Stimulated activated CD4-positive, alpha-beta T cell treated with anti-CD3 and anti-CD28 coated beads, Interleukin-12 subunit alpha, Interleukin-12 subunit beta, amount 100 ng/mL, for 4 hours (primary cell): ENCODE measurements around the gene SIVA1.
A peak's percentile ranks its signal among the peaks of the same experiment; 100 is the strongest.

Experiments
- DNase-seq: peaks from one replicate; pipeline ENCODE4 v3.0.0-alpha.2; 2020

Gene SIVA1

DNA sequence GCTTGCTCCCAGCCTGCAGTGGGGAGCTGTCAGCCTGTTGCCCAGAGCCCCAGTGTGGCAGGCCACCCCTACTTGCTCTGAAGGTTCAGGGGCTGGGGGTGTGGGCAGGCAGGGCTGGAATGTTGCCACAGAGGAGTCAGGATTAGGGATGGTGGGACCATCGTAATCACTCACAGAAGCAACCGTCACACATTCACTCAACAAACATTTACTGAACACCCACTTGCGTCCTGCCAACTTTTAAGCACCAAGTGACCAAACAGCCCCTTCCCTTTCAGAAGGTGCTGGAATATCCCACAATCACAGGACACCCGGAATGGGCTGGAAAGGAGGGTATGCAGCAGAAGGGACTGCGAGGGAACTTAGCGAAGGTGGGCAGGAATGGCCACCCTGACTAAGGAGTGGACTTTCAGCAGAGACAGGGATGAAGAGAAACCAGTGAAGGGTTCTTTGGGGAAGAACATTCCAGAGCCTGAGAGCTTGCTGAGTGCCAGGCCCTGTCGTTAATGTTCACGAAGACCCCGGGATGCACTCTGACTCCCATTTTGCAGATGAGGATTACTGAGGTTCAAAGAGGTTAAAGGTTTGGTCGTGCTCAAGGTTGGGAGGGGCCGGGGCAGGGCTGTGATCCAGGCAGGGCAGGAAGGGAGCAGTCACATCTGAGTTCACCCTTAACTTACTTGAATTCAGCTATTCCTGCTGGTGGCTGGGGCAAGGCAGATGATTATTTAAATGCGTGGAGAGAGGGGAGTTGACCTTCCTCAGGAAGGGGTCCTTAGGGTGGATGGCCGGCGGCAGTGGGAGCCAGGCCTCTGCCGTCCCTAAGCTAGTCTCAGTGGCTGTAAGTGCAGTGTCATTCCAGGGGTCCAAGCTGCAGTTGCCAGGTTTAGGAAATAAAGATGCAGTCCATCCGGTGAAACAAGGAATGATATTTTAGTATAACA is 45.6 kb downstream of the SIVA1 start:
- no peak for DNase-seq

GRCh38 chr14:104799244-104800014 is 46.5 kb downstream of the SIVA1 start:
- DNase-seq = no peak

DNA sequence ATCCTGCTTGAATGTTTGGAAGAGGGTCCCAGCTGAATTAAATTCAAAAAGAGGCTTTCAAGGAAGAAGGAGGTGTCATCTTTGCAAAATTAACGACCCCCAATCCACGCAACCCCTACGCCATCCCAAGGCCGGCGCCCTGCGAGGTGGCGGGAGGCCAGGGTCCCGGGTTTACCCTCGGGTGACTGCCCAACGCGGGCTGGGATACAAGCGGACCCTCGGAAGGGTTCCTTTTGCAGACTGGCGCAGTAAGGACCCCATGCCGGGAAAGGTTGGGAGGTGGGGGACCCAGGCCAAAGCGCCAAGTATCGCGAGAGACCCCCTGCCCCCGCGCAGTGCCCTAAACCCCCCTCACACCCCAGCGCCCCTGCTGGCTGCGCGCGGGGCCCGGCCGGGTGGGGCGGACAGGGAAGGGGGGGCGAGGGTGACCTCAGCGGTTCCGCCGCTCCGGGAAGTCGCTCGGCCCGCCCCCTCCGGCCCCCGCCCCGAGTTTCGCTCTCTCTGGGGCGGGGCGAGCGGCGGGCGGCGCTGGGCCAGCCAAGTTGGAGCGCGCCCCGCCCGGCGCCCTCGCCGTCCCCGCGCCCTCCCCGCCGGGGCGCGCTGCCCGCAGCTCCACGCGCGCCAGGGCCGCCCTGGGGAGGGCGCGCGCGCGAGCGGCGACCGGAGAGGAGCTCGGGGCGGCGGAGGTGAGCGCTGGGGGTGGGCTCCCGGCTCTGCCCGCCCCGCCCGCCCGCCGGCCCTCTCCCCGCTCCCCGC is 47.2 kb downstream of the SIVA1 start:
- DNase-seq = peak; percentile 85

- DNase-seq = peak; percentile 58
Observed at GRCh38 chr14:104800771-104801519, 48.0 kb downstream of the SIVA1 start, which contains the start of gene ZBTB42. ZBTB42 (plus strand) TSS chr14:104801101; CDS start chr14:104801198, 97 bp downstream.

- DNase-seq = no peak
Observed at GRCh38 chr14:104801520-104802393, 48.8 kb downstream of the SIVA1 start.

DNA sequence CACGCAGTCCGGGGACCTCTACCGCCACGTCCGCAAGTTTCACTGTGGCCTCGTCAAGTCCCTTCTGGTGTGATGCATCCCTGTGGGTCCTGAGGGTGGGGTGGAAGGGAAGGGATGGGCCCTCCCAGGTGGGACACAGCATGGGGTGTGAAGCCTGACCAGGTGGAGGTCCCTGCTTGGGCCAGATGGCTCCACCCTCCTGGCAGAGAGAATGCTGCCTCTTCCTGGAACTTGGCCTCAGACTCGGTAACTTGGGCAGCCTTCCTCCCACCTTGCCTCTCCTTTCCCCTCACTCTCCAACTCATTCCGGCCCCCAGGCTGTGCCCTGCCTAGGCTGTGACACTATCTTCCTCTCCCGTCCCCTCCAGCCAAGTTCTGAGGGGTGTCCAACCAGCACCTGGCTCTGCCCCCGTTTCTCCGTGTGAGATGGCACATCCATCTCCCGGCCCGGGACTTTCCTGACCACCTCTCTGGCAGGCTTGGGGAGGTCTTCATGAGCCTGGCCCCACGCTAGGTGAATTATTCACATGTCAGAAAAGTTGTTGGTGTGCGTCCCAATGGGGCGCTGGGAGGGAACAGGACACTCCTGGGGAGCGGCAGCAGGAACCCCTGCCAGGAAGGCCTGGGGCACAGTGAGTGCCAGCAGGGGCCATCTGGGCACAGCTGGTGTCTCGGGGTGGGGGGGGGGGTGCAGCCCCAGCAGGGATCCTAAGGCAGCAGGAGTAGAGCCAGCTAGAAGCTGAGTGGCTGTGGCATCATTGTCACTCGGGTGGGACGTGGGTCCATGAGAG is 49.6 kb downstream of the SIVA1 start:
- DNase-seq = no peak

GRCh38 chr14:104803280-104803911 is 50.4 kb downstream of the SIVA1 start:
- DNase-seq = no peak

- no peak for DNase-seq
Observed at GRCh38 chr14:104803912-104804410, 51.0 kb downstream of the SIVA1 start.

GRCh38 chr14:104804481-104805325 is 51.8 kb downstream of the SIVA1 start:
- no peak for DNase-seq

- no peak for DNase-seq
Observed at GRCh38 chr14:104805326-104805678, 52.4 kb downstream of the SIVA1 start.

DNA sequence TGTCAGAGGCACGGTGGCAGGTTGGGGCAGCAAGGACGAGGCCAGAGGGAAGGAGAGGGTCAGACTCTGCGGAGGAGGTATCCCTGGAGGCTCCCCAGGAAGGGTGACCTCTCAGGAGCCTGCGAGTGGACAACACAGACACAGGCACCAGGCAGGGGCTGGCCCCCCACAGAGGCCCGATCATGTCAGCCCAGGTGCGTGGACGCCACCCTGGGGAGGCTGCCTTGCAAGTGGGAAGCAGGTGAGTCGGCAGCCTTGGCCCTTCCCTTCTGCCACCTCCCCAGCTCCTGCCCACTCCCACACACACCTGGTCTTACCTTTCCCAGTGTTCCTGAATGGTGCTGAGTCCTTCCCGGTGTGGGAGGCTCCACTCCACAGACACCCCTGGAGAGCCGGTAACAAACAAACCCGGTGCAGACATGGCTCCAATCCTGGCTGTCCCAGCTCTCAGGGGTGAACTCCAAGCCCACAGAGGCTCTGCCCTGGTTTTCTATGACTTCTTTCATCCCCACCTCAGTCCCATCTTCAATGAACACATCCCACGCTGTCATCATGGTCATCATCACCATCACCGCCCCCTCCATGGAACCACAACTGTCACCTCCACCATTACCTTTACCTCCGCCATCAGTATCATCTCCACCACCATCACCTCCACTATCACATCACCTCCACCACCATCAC is 53.1 kb downstream of the SIVA1 start:
- no peak for DNase-seq

DNA sequence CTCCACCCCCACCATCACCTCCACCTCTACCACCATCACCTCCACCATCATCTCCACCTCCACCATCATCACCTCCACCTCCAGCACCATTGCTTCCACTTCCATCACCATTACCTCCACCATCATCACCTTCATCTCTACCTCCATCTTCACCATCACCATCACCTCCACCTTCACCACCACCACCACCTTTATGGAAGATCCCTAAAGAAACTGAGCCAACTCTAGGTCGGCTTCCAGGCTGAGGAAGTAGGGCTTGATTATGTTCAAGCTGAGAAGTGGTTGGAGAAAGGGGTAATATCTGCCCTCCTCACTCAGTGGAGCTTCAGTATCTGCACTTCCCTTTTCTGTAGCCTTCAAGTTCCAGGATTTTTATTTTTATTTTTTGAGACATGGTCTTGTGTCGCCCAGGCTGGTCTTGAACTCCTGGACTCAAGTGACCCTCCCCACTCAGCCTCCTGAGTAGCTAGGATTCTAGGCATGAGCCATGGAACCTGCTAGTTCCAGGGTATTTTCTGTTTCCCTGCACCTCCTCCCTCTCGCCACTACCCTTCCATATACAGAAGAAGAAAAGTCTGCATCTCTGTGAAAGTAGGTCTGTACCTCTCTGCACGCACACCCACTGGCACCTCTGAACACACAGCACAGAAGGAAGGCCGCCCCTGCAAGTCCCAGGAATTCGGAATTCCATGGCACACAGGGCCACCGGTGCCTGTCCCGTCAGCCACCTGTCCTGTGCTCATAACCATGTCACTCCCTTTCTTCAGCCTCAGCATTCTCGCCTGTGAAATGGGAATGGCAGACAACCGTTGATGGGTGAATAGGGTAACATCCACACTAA is 53.9 kb downstream of the SIVA1 start:
- DNase-seq = no peak

GRCh38 chr14:104808456-104808855 is 55.5 kb downstream of the SIVA1 start:
- DNase-seq = no peak
